Measurements from ENCODE around the gene CDH23.

CDH23 gene

GRCh38 chr10:71863203-71863602, 466.5 kb downstream of the CDH23 start:
- no peak overlapping the region for H3K27ac ChIP-seq
- H3K4me3 ChIP-seq (ENCODE audit: low read depth in 1 of 2, low read length in 1 of 2): no peak overlapping the region
- no peaks in the 10 kb centered on the region for H3K27me3 ChIP-seq
- no peaks in the 10 kb centered on the region for H3K9me3 ChIP-seq
- TF ChIP-seq, protein P1, sequence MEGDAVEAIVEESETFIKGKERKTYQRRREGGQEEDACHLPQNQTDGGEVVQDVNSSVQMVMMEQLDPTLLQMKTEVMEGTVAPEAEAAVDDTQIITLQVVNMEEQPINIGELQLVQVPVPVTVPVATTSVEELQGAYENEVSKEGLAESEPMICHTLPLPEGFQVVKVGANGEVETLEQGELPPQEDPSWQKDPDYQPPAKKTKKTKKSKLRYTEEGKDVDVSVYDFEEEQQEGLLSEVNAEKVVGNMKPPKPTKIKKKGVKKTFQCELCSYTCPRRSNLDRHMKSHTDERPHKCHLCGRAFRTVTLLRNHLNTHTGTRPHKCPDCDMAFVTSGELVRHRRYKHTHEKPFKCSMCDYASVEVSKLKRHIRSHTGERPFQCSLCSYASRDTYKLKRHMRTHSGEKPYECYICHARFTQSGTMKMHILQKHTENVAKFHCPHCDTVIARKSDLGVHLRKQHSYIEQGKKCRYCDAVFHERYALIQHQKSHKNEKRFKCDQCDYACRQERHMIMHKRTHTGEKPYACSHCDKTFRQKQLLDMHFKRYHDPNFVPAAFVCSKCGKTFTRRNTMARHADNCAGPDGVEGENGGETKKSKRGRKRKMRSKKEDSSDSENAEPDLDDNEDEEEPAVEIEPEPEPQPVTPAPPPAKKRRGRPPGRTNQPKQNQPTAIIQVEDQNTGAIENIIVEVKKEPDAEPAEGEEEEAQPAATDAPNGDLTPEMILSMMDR (IDR thresholded peaks at IDR 0.05): no peak
- H3K36me3 ChIP-seq: no peaks in the 10 kb centered on the region
- peaks cover 25 to 29% of the 10 kb centered on the region in 2 experiments for H3K4me1 ChIP-seq (ENCODE audit: control insufficient read depth in 1 of 2, insufficient read depth in 1 of 2, low read depth in 1 of 2, low read length in 1 of 2)

DNA sequence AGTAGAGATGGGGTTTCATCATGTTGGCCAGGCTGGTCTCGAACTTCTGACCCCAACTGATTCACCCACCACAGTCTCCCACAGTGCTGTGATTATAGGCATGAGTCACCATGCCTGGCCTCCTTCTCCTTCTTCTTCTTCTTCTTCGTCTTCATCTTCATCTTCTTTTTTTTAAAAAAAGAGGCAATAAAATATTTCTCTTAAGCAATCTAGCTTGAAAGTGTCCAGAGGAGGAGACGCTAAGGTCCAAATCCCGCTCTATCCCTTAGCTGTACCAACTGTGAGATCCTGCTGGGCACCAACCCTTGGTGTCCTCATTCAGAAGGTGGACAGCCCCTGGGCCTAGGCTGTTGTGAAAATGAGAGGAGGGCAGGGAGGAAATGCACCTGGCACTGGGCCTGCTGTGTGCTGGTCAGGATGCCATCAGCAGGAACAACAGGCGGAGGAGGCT, 468.2 kb downstream of the CDH23 start:
- Histone ChIP-seq H3K27ac (no peak overlapping the region), H3K36me3 (no peaks in the 10 kb centered on the region), H3K4me3 (ENCODE audit: low read depth in 1 of 2, low read length in 1 of 2) (no peak overlapping the region), H3K9me3 (no peaks in the 10 kb centered on the region), H3K4me1 (ENCODE audit: control insufficient read depth in 1 of 2, insufficient read depth in 1 of 2, low read depth in 1 of 2, low read length in 1 of 2) (peaks cover 28 to 32% of the 10 kb centered on the region in 2 experiments), H3K27me3 (no peaks in the 10 kb centered on the region)
- TF ChIP-seq, protein P1 (IDR thresholded peaks at IDR 0.05): no peak

Measured in neutrophil (primary cell).